ENCODE data around the gene ERBB4.
A peak's percentile ranks its signal among the peaks of the same experiment; 100 is the strongest.
"Not testable (repeated sequence)": the region's sequence is repeated elsewhere in the genome, so short reads cannot be mapped to it uniquely, and the experiment has no call there.

Gene ERBB4

GRCh38 chr2:212223696-212224095 lies 314.9 kb downstream of the ERBB4 start:
- no peak for DNase-seq (ENCODE audit: low read depth)

- DNase-seq (ENCODE audit: low read depth), result no peak
Measured at GRCh38 chr2:212213191-212213590, 325.4 kb downstream of the ERBB4 start.

GRCh38 chr2:212208467-212208866 lies 330.1 kb downstream of the ERBB4 start:
- no peak for DNase-seq (ENCODE audit: low read depth)

GRCh38 chr2:212197776-212198175 lies 340.8 kb downstream of the ERBB4 start:
- no peak for DNase-seq (ENCODE audit: low read depth)

GRCh38 chr2:212195626-212196025 lies 343.0 kb downstream of the ERBB4 start:
- no peak for DNase-seq (ENCODE audit: low read depth)

- DNase-seq (ENCODE audit: low read depth), result peak; percentile 7
Measured at GRCh38 chr2:212194396-212194795, 344.2 kb downstream of the ERBB4 start.

- DNase-seq (ENCODE audit: low read depth), result no peak
Measured at GRCh38 chr2:212193803-212194202, 344.8 kb downstream of the ERBB4 start.

- no peak for DNase-seq (ENCODE audit: low read depth)
Measured at GRCh38 chr2:212193056-212193455, 345.5 kb downstream of the ERBB4 start.

- not testable (repeated sequence) for DNase-seq (ENCODE audit: low read depth)
Measured at GRCh38 chr2:212191438-212191837, 347.2 kb downstream of the ERBB4 start.

- DNase-seq (ENCODE audit: low read depth), result no peak
Measured at GRCh38 chr2:212186166-212186565, 352.4 kb downstream of the ERBB4 start.

GRCh38 chr2:212181646-212182045 lies 357.0 kb downstream of the ERBB4 start:
- DNase-seq (ENCODE audit: low read depth), result peak; percentile 20

GRCh38 chr2:212180408-212181083 lies 358.1 kb downstream of the ERBB4 start:
- no peak for DNase-seq (ENCODE audit: low read depth)

- DNase-seq (ENCODE audit: low read depth), result peak; percentile 33
Measured at GRCh38 chr2:212177724-212178123, 360.9 kb downstream of the ERBB4 start.

GRCh38 chr2:212176151-212176550 lies 362.5 kb downstream of the ERBB4 start:
- DNase-seq (ENCODE audit: low read depth), result peak; percentile 46

GRCh38 chr2:212173756-212174510 lies 364.7 kb downstream of the ERBB4 start:
- no peak for DNase-seq (ENCODE audit: low read depth)

GRCh38 chr2:212173331-212173730 lies 365.3 kb downstream of the ERBB4 start:
- DNase-seq (ENCODE audit: low read depth), result no peak

- DNase-seq (ENCODE audit: low read depth), result no peak
Measured at GRCh38 chr2:212170382-212170781, 368.2 kb downstream of the ERBB4 start.

- peak; percentile 52 for DNase-seq (ENCODE audit: low read depth)
Measured at GRCh38 chr2:212158081-212158480, 380.5 kb downstream of the ERBB4 start.

GRCh38 chr2:212157012-212157411 lies 381.6 kb downstream of the ERBB4 start:
- peak; percentile 84 for DNase-seq (ENCODE audit: low read depth)

GRCh38 chr2:212156088-212156487 lies 382.5 kb downstream of the ERBB4 start:
- no peak for DNase-seq (ENCODE audit: low read depth)

- DNase-seq (ENCODE audit: low read depth), result no peak
Measured at GRCh38 chr2:212154477-212154878, 384.1 kb downstream of the ERBB4 start.

GRCh38 chr2:212153923-212154322 lies 384.7 kb downstream of the ERBB4 start:
- no peak for DNase-seq (ENCODE audit: low read depth)

- peak; percentile 13 for DNase-seq (ENCODE audit: low read depth)
Measured at GRCh38 chr2:212147921-212148513, 390.6 kb downstream of the ERBB4 start.
